Panc1 (cell line): ENCODE measurements around the gene ECHS1. TPM values are rescaled to one million over a fixed set of nuclear protein-coding genes. Genes with fewer than 3 reads are reported as not detected.

Source experiments
- ATAC-seq: fragments of 200-7000 bp; cut with Tn5 transposase; 2 replicates; pipeline ENCODE4 v1.9.1; 2020; ENCODE audit warnings: mild to moderate bottlenecking, moderate library complexity
- BruUV-seq: library from RNA; stranded (reverse); fragments of 400-500 nt; replicated peaks from 2 replicates; lab custom pipeline; 2021; lab: Mats Ljungman, UMichigan
- CTCF ChIA-PET: fragments of 300-600 bp; sonication (Branson Sonifier 250); formaldehyde crosslinking; loops from one replicate; lab custom pipeline; 2022; ENCODE audit warnings: antibody characterized with exemption; lab: Charles Lee
- POLR2A ChIA-PET: fragments of 300-600 bp; sonication (Branson Sonifier 250); formaldehyde crosslinking; loops from one replicate; lab custom pipeline; 2022; ENCODE audit warnings: antibody characterized with exemption; lab: Charles Lee
- DNase-seq: peaks from one replicate; pipeline ENCODE4 v3.0.0-alpha.2; 2010; ENCODE audit warnings: low read depth, low spot score
- H3K27ac ChIP-seq: 2 replicates; pipeline ENCODE4 v1.5.1; 2011; ENCODE audit warnings: mild to moderate bottlenecking, low read length, inconsistent platforms
- H3K27me3 ChIP-seq: fragments of 200-500 bp; sonication (Bioruptor generic); 2 replicates; pipeline ENCODE4 v1.6.0; 2014; ENCODE audit warnings: low read length, inconsistent platforms; ENCODE audit not compliant: control insufficient read depth, insufficient read depth
- H3K36me3 ChIP-seq: fragments of 200-500 bp; sonication (Bioruptor generic); 2 replicates; pipeline ENCODE4 v1.5.1; 2014; ENCODE audit warnings: inconsistent platforms, mild to moderate bottlenecking, low read length, moderate library complexity; ENCODE audit not compliant: control insufficient read depth, insufficient read depth
- H3K4me1 ChIP-seq: 2 replicates; pipeline ENCODE4 v1.5.1; 2011; ENCODE audit warnings: inconsistent platforms, mild to moderate bottlenecking, low read length, moderate library complexity; ENCODE audit not compliant: control insufficient read depth, insufficient read depth
- H3K4me3 ChIP-seq, 2 experiments: 2 replicates each; pipeline ENCODE4 v1.5.1; 2011 to 2012; ENCODE audit warnings: low read depth in 2 of 2, low read length in 2 of 2, mild to moderate bottlenecking in 2 of 2, inconsistent platforms in 1 of 2, moderate library complexity in 1 of 2
- H3K9me3 ChIP-seq: fragments of 200-500 bp; sonication (Bioruptor generic); 2 replicates; pipeline ENCODE4 v1.5.1; 2014; ENCODE audit warnings: low read depth, mild to moderate bottlenecking, inconsistent platforms, low read length, moderate library complexity; ENCODE audit not compliant: control insufficient read depth, insufficient read depth
- CTCF ChIP-seq: fragments of 450-650 bp; IDR thresholded peaks from 2 replicates; pipeline ENCODE4 v1.5.1; 2017; ENCODE audit warnings: mild to moderate bottlenecking
- POLR2AphosphoS5 ChIP-seq: IDR thresholded peaks from 2 replicates; pipeline ENCODE4 v1.6.1; 2012; ENCODE audit warnings: mild to moderate bottlenecking, low read depth, low read length, moderate library complexity
- REST ChIP-seq, 2 experiments: IDR thresholded peaks; 2 replicates each; pipeline ENCODE4 v1.6.1; 2011 to 2012; ENCODE audit warnings: low read depth in 2 of 2, control low read depth in 1 of 2, low read length in 1 of 2, mild to moderate bottlenecking in 1 of 2, moderate library complexity in 1 of 2; ENCODE audit not compliant: insufficient read depth in 1 of 2
- SIN3A ChIP-seq: IDR thresholded peaks from 2 replicates; pipeline ENCODE4 v1.6.1; 2012; ENCODE audit warnings: low read depth, mild to moderate bottlenecking, low read length, moderate library complexity, borderline replicate concordance; ENCODE audit not compliant: insufficient read depth
- TCF7L2 ChIP-seq: IDR thresholded peaks from 2 replicates; pipeline ENCODE4 v1.6.1; 2011; ENCODE audit warnings: mild to moderate bottlenecking, low read depth, low read length, inconsistent platforms
- in situ Hi-C: cut with HindIII; loops from 2 replicates; pipeline ENCODE4 v1.10.0; 2016; ENCODE audit warnings: low sequenced_read_pairs, low pct_unique_long_range_greater_than_20kb
- intact Hi-C: fragments of 100-400 bp; cut with micrococcal nuclease; formaldehyde crosslinking; loops from one replicate; pipeline ENCODE4 v1.10.0; 2022; ENCODE audit not compliant: unreplicated experiment
- total RNA-seq: library from RNA; stranded (reverse); gene quantifications from one replicate; pipeline ENCODE4 v1.2.1, GENCODE V29; 2021; ENCODE audit not compliant: unreplicated experiment

The ECHS1 gene
- total RNA-seq, 1 experiment from 2014 or later = 165 TPM

GRCh38 chr10:133335246-133336117 lies 37.7 kb downstream of the ECHS1 start:
- H3K36me3 ChIP-seq = no peaks in the 10 kb centered on the region
- no peaks in the 10 kb centered on the region for H3K4me1 ChIP-seq
- POLR2A ChIA-PET = no interaction called here
- ATAC-seq = peak; percentile 76
- H3K27ac ChIP-seq = no peak overlapping the region
- DNase-seq = no peak
- TF ChIP-seq POLR2AphosphoS5 (no peak), REST (IDR thresholded peaks at IDR 0.05; ENCODE audit: insufficient read depth in 1 of 2, low read depth in 2 of 2, low read length in 1 of 2) (no peak), CTCF (no peak), SIN3A (no peak), TCF7L2 (no peak)
- CTCF ChIA-PET = no interaction called here
- H3K4me3 ChIP-seq = peak overlapping the region; percentile 44 to 65
- H3K9me3 ChIP-seq = no peaks in the 10 kb centered on the region
- peaks cover 16% of the 10 kb centered on the region for H3K27me3 ChIP-seq
- no TSS peak for BruUV-seq
- intact Hi-C loops (no loop called here), in situ Hi-C loops (no loop called here)

- POLR2A ChIA-PET = interaction anchor here (0.7 kb wide), 1 partner anchor 14 kb away, joined by 4 read pairs; no protein-coding TSS in a partner anchor
- TF ChIP-seq REST (IDR thresholded peaks at IDR 0.05; ENCODE audit: insufficient read depth in 1 of 2, low read depth in 2 of 2, low read length in 1 of 2) = no peak
- no peak for TF ChIP-seq TCF7L2
- TF ChIP-seq SIN3A = no peak
- TF ChIP-seq POLR2AphosphoS5 = no peak
- TF ChIP-seq CTCF = no peak
- H3K4me1 ChIP-seq = no peaks in the 10 kb centered on the region
- H3K4me3 ChIP-seq = peak overlapping the region; percentile 44 to 65
- ATAC-seq = peak; percentile 90
- CTCF ChIA-PET = no interaction called here
- no peak for DNase-seq
- no peaks in the 10 kb centered on the region for H3K9me3 ChIP-seq
- no peaks in the 10 kb centered on the region for H3K36me3 ChIP-seq
- no peak overlapping the region for H3K27ac ChIP-seq
- intact Hi-C loops (no loop called here), in situ Hi-C loops (no loop called here)
- peaks cover 16% of the 10 kb centered on the region for H3K27me3 ChIP-seq
- BruUV-seq = no TSS peak
Measured at GRCh38 chr10:133334503-133335245, 38.5 kb downstream of the ECHS1 start.
